ENCODE results near the gene TPGS2.

TPGS2 gene

DNA sequence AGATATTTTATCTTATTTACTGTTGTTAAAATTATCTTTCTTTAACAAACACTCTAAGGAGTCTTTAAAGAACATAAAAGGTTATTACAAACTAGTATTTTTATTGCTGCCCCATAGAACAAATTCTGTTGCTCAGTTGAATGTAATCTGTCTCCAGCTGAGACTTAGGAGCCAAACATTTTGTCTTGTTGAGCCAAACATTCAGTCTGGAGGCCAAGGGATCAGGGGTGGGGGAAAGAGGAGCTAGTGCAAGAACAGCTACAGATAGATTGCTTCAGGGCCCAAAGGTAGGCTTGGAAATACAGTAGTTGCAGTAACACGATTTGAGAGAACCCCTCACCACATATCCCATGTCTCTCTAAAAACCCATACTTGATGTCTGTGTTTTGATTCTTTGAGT lies 51.2 kb downstream of the TPGS2 start:
- Histone ChIP-seq H3K4me1 (no peaks in the 10 kb centered on the region), H3K36me3 (no peaks in the 10 kb centered on the region), H3K4me3 (ENCODE audit: low read depth, low read length) (no peak overlapping the region), H3K27me3 (no peaks in the 10 kb centered on the region), H3K9me3 (no peaks in the 10 kb centered on the region)
- no peak for TF ChIP-seq CTCF (IDR thresholded peaks at IDR 0.05; ENCODE audit: low read depth, low read length)
- no peak for DNase-seq

- no peak for DNase-seq
- no peak for TF ChIP-seq CTCF (IDR thresholded peaks at IDR 0.05; ENCODE audit: low read depth, low read length)
- Histone ChIP-seq H3K36me3 (no peaks in the 10 kb centered on the region), H3K4me1 (no peaks in the 10 kb centered on the region), H3K4me3 (ENCODE audit: low read depth, low read length) (no peak overlapping the region), H3K27me3 (no peaks in the 10 kb centered on the region), H3K9me3 (no peaks in the 10 kb centered on the region)
Measured at GRCh38 chr18:36776650-36777049, 52.2 kb downstream of the TPGS2 start.

DNA sequence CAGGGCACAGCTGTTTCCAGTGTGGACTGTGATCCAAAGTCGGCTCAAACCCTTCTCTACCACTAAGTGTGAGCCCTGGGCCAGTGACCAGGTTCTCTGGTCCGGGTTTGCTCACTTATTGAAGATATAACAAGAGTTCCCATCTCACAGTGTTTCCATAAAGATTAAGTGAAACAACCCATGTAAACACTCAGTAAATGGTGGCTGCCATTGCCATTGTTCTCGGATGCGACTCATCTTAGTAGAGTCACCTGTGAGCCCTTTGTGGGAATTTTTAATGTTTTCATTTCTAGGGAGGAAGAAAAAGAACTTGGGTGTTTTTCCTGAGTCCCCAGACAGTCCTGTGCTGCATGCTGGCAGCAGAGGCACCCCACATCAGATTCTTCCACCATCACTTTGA lies 53.4 kb downstream of the TPGS2 start:
- DNase-seq = no peak

GRCh38 chr18:36772241-36772723 lies 56.5 kb downstream of the TPGS2 start:
- H3K27me3 ChIP-seq = no peaks in the 10 kb centered on the region
- no peaks in the 10 kb centered on the region for H3K4me1 ChIP-seq
- H3K36me3 ChIP-seq = no peaks in the 10 kb centered on the region
- no peak for DNase-seq
- no peaks in the 10 kb centered on the region for H3K9me3 ChIP-seq
- no peak for TF ChIP-seq CTCF (IDR thresholded peaks at IDR 0.05; ENCODE audit: low read depth, low read length)
- no peak overlapping the region for H3K4me3 ChIP-seq (ENCODE audit: low read depth, low read length)

More for the DNA sequence above, 53.4 kb downstream of the TPGS2 start:
- Histone ChIP-seq H3K4me1 (no peaks in the 10 kb centered on the region), H3K4me3 (ENCODE audit: low read depth, low read length) (no peak overlapping the region), H3K27me3 (no peaks in the 10 kb centered on the region), H3K36me3 (no peaks in the 10 kb centered on the region), H3K9me3 (no peaks in the 10 kb centered on the region)
- no peak for TF ChIP-seq CTCF (IDR thresholded peaks at IDR 0.05; ENCODE audit: low read depth, low read length)

DNA sequence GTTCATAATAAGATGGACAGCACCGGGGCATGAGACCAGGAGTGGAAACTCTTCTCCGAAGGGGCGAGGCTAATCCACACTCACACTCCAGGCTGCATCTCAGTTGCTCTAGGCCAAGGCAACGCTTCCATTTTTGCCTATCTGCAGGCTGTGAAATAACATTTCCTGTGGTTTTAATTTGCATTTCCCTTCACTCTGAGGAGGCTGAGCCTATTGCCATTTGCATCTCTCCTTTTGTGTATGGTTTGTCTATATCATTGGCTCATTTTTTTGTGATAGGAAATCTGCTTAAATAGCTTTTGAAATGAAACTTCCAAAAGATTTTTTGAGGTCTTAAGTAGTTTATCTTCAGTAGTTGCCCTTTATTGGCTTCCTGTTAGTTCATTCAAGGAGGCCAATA lies 57.6 kb downstream of the TPGS2 start:
- no peaks in the 10 kb centered on the region for H3K27me3 ChIP-seq
- no peaks in the 10 kb centered on the region for H3K4me1 ChIP-seq
- no peaks in the 10 kb centered on the region for H3K36me3 ChIP-seq
- no peak overlapping the region for H3K4me3 ChIP-seq (ENCODE audit: low read depth, low read length)
- DNase-seq = no peak
- no peak for TF ChIP-seq CTCF (IDR thresholded peaks at IDR 0.05; ENCODE audit: low read depth, low read length)
- no peaks in the 10 kb centered on the region for H3K9me3 ChIP-seq

DNA sequence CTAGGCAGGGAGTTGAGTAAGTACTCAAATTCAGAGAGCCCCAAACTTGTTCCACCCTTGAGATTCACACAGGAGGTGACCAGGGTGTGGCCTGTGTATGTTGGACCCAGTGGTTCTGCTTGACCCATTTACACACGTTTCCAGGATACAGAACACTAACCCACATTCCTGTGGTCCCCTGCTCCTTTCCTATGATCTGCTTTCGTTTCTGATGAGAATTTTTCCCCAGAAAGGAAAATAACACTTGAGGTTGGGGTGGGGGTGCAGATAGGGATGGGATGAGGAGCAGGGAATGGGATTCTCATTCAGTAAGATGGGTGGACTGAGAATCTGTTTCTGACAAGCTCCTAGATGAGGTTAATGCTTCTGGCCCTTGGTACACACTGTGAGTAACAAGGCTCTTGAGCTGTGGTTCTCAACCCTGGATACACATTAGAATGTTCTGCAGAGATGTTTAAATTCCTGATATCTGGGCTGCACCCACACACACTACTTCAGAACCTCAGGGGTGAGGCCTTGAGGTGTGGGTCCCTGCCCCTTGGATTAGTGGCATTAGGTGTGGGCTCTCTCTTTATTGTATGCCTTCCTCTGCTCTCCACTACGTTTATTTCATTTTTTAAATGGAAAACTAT lies 58.4 kb downstream of the TPGS2 start:
- Histone ChIP-seq H3K27me3 (no peaks in the 10 kb centered on the region), H3K4me3 (ENCODE audit: low read depth, low read length) (no peak overlapping the region), H3K36me3 (no peaks in the 10 kb centered on the region), H3K4me1 (no peaks in the 10 kb centered on the region), H3K9me3 (no peaks in the 10 kb centered on the region)
- DNase-seq = no peak
- TF ChIP-seq CTCF (IDR thresholded peaks at IDR 0.05; ENCODE audit: low read depth, low read length) = no peak
